Omental fat pad (tissue), 4 donors: ENCODE results near the gene UGDH. TPM values are rescaled to one million over a fixed set of nuclear protein-coding genes. Genes with fewer than 3 reads are reported as not detected.

Experiments
- ATAC-seq: fragments of 150-250 bp; one replicate; pipeline ENCODE4 v1.9.1; 2016; ENCODE audit warnings: mild to moderate bottlenecking, moderate library complexity; ENCODE audit not compliant: low FRiP score
- DNase-seq: peaks from one replicate; pipeline ENCODE4 v3.0.0-alpha.2; 2019; ENCODE audit warnings: low spot score
- total RNA-seq, 4 donors: library from RNA; depleted of rRNA; stranded (reverse); fragments of >200 nt; gene quantifications; one replicate each; pipeline ENCODE4 v1.1.0, GENCODE V29; 2016
- TF ChIP-seq, protein P1 (sequence below), 3 donors: fragments of 450-650 bp; IDR thresholded peaks; one replicate each; pipeline ENCODE4 v1.5.1; 2016 to 2017; ENCODE audit warnings: antibody characterized with exemption in 3 of 3, mild to moderate bottlenecking in 3 of 3, moderate library complexity in 2 of 3

UGDH gene
- total RNA-seq, 4 donors from 2014 or later = 60.1 to 653 (median 148) TPM

DNA sequence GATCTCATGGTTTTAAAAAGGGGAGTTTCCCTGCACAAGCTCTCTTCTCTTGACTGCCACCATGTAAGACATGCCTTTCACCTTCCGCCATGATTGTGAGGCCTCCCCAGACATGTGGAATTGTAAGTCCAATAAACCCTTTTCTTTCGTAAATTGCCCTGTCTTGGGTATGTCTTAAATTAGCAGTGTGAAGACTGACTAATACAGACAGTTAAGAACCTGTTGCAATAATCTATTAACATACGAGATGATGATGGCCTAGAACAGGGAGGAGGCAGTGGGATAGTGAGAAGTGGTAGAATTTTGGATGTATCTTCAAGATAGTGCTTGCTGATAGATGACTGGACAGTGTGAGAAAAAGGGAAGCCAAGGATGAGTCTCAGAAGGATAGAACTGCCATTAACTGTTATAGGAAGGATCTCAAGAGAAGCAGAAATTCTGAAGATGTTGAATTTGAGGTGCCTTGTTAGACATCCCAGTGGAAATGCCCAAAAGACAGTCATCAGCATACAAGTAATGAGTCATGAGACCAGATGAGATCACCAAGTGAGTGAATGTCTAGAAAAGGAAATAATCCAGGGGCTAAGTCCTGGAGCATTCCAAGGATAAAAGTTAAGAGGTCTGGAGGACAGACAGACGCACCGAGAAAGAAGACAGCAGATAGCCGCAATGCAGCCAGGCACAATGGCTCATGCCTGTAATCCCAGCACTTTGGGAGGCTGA, 38.8 kb upstream of the UGDH start:
- ATAC-seq (peak; percentile 71), DNase-seq (no peak)
- TF ChIP-seq, protein P1, sequence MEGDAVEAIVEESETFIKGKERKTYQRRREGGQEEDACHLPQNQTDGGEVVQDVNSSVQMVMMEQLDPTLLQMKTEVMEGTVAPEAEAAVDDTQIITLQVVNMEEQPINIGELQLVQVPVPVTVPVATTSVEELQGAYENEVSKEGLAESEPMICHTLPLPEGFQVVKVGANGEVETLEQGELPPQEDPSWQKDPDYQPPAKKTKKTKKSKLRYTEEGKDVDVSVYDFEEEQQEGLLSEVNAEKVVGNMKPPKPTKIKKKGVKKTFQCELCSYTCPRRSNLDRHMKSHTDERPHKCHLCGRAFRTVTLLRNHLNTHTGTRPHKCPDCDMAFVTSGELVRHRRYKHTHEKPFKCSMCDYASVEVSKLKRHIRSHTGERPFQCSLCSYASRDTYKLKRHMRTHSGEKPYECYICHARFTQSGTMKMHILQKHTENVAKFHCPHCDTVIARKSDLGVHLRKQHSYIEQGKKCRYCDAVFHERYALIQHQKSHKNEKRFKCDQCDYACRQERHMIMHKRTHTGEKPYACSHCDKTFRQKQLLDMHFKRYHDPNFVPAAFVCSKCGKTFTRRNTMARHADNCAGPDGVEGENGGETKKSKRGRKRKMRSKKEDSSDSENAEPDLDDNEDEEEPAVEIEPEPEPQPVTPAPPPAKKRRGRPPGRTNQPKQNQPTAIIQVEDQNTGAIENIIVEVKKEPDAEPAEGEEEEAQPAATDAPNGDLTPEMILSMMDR (IDR thresholded peaks at IDR 0.05) = no peak

GRCh38 chr4:39563346-39563847, 36.2 kb upstream of the UGDH start:
- DNase-seq (no peak), ATAC-seq (no peak)
- TF ChIP-seq, protein P1 (IDR thresholded peaks at IDR 0.05) = no peak

- TF ChIP-seq, protein P1 (IDR thresholded peaks at IDR 0.05) = no peak
- ATAC-seq (no peak), DNase-seq (no peak)
Observed at GRCh38 chr4:39562792-39563191, 35.6 kb upstream of the UGDH start.

DNA sequence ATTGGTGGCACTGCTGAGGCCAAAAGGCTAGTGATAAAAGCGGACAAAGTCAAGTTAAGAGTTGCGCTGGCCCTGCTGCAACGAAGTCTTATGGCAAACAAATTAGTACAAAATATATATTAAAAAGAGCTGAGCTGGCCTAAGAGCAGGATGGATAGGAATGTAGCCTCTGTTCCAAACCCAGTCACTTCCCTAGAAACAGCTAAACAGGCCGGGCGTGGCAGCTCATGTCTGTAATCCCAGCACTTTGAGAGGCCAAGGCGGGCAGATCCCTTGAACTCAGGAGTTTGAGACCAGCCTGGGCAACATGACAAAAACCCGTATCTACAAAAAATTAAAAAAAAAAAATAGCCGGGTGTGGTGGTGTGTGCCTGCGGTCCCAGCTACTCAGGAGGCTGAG, 32.4 kb upstream of the UGDH start:
- DNase-seq (no peak), ATAC-seq (no peak)
- TF ChIP-seq, protein P1 (IDR thresholded peaks at IDR 0.05) = no peak

GRCh38 chr4:39555472-39555871, 28.2 kb upstream of the UGDH start:
- ATAC-seq (no peak), DNase-seq (no peak)
- TF ChIP-seq, protein P1 (IDR thresholded peaks at IDR 0.05) = no peak

DNA sequence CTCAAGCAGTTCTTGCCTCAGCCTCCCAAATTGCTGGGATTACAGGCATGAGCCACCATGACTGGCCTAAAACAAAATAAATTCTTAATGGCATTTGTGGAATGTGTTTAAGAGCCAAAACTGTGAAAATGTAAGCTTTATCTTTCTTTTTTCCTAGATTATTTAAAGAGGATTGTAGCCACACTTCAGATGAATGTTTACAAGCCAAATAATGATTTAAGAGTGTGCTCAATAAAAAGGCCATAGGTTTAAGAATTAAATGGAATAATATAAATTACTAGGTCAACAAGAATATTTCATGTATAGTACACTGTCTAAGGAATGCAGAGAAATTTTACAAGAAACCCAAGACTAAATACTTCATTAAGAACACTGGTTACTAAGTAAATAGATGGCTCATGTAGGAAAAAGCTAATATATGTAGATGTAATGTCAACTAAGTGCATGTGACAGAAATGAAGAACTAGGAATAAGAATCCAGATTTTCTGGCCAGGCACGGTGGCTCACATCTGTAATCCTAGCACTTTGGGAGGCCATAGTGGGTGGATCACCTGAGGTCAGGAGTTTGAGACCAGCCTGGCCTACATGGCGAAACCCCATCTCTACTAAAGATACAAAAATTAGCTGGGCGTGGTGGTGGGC, 21.3 kb upstream of the UGDH start:
- TF ChIP-seq, protein P1 (IDR thresholded peaks at IDR 0.05) = no peak
- ATAC-seq (no peak), DNase-seq (no peak)
